T47D (cell line): ENCODE measurements around the gene MRC1.

ENCODE experiments used
- DNase-seq, 2 experiments: peaks; one replicate each; pipeline versions ENCODE4 v3.0.0 to v3.0.0-alpha.2; 2011 to 2012; ENCODE audit warnings: low read depth in 1 of 2, low spot score in 1 of 2
- JUND ChIP-seq: IDR thresholded peaks from 2 replicates; pipeline ENCODE4 v1.6.1; 2012; ENCODE audit warnings: low read depth
- in situ Hi-C: cut with HindIII; loops from 2 replicates; pipeline ENCODE4 v1.10.0; 2016; ENCODE audit warnings: low sequenced_read_pairs, low pct_unique_long_range_greater_than_20kb

Gene MRC1

GRCh38 chr10:17808971-17809841, at the start of gene MRC1:
Gene MRC1 (plus strand): TSS chr10:17809348. CDS start chr10:17809466, 118 bp downstream.
- TF ChIP-seq JUND: no peak
- no peak for DNase-seq
- in situ Hi-C loops: no loop called here

- no peak for DNase-seq
- in situ Hi-C loops: no loop called here
- TF ChIP-seq JUND: no peak
Observed at GRCh38 chr10:17764142-17764541, 45.0 kb upstream of the MRC1 start.

GRCh38 chr10:17765602-17766001, 43.5 kb upstream of the MRC1 start:
- in situ Hi-C loops: no loop called here
- TF ChIP-seq JUND: no peak
- DNase-seq: no peak

- no peak for DNase-seq
- no peak for TF ChIP-seq JUND
- in situ Hi-C loops: no loop called here
Observed at GRCh38 chr10:17766731-17767130, 42.4 kb upstream of the MRC1 start.

- TF ChIP-seq JUND: no peak
- DNase-seq: no peak
- in situ Hi-C loops: no loop called here
Observed at GRCh38 chr10:17768496-17768895, 40.7 kb upstream of the MRC1 start.

DNA sequence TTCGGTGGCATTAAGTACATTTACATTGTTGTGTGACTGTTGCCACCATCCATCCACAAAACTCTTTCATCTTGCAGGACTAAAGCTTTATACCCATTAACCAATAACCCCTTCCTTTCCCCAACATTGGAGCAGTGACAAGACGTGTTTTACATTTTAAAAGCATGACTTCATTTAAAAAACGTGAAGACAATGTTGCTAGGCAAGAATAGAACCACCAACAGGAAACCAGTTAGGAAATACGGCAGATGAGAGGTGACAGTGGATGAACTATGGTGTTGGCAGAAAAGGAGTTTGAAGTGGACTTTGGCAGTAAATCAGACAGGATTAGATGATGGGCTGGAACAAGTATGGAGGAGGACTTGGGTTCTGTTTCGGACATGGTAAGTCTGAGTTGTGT, 40.2 kb upstream of the MRC1 start:
- no peak for TF ChIP-seq JUND
- in situ Hi-C loops: no loop called here
- peak in 1 of 2 experiments; percentile 28 for DNase-seq

DNA sequence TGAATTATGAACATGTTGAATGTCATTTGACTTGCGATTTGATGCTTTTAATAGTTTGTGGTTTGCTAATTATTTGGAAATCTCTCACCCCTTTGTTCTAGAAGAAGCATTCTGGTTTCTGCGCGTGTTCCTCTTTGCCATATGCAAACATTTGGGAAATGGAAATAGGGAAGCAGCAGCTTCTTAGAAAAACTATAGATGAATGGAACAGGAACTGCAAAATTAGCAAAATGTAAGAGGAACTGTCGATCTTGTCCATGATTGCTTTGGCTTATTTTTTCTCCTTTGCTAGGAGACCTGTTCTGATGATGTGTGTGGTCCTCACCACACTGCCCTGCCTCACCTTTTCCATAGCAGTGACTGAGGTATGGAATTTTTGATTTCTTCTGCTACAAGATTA, 38.1 kb upstream of the MRC1 start:
- DNase-seq: no peak
- in situ Hi-C loops: no loop called here
- TF ChIP-seq JUND: no peak

DNA sequence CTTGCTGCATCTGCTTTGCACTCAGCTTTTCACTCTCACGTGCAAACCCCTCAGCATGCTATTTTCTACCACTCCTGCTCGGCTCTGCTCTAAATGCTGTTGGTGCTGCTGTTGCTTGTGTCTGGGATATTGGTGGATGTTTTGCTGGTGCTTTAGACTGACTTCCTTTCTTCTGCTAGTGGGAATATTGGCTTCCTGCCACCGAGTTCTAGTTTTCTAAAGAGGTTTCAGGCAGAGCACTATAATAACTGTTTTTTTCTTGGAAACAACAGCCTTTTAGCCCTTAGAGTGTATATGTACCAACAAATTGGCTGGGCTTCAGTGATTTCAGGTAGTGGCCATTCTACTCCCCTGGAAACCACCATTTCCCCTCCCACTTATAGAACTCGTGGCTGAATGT, 29.4 kb upstream of the MRC1 start:
- in situ Hi-C loops: no loop called here
- no peak for DNase-seq
- TF ChIP-seq JUND: no peak

DNA sequence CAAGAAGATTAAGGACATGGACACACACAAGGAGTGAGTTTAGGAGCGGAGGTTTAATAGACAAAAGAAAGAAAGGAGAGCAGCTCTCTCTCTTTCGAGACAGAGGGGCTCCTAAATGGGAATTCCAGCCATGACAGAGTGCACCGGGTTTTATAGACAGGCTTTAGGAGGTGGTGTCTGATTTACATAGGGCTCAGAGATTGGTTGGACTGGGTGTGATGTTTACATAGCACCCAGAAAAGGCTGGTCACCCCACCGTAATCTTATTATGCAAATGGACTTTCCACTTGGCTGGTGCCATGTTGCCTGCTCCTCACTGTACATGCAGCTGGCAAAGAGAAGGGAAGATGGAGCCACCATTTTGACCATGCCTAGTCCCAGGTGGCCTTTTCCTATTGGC, 28.4 kb upstream of the MRC1 start:
- no peak for TF ChIP-seq JUND
- in situ Hi-C loops: no loop called here
- DNase-seq: no peak

GRCh38 chr10:17781856-17782255, 27.3 kb upstream of the MRC1 start:
- in situ Hi-C loops: no loop called here
- TF ChIP-seq JUND: no peak
- no peak for DNase-seq

DNA sequence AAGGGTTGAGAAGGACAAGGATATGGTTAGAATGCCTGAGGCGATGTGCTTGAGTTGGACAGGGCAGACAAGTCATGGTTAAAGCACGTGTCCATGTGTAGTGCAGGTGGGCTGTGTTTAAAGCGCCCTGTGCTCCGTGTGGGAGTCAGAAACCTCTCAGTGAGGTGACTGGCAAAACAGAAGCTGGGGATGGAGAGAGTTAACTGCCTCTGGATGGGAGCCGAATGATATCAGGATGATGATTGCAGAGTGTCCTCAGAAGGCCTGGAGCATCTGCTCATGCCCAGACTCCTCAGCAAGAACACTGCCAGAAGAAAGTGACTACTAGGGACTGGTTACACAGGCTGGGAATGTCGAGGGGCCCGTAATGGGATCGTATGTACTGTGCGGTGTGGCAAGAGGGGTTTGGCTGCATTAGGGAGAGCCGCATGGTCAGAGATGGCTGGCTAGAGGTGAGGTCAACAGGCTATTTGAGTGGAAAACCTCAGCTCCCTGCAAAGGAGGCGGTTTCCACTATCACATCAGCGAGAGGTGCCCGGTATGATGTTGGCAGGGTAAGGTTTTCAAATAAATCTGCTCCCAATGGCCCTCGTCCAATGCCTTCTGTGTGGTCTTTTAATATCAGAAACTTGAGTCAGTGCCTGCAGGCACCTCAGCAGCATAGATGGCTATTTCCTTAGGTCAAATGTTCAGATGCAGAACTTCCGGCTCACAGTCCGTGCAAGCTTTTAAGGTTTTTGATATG, 26.1 kb upstream of the MRC1 start:
- in situ Hi-C loops: no loop called here
- TF ChIP-seq JUND: no peak
- DNase-seq: no peak

DNA sequence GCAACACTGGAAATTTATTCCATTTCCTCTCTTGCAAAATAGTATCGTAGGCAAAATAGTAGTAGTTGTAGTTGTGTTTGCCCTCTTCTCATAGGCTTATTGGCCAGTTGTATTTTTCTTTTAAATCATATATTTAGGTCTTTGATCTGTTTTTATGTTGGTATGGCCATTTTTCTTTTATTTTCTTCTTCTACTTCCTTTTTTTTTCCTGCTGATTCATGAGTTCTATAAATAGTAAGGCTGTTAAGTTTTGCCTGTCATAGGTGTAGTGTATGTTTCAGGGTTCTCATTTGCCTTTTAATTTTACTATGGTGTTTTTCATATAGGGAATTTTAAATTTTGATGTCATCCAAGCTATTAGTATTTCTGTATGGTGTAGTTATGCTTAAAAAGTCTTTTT, 25.4 kb upstream of the MRC1 start:
- DNase-seq: no peak
- TF ChIP-seq JUND: no peak
- in situ Hi-C loops: no loop called here

GRCh38 chr10:17784688-17785087, 24.5 kb upstream of the MRC1 start:
- in situ Hi-C loops: no loop called here
- no peak for DNase-seq

More at GRCh38 chr10:17784688-17785087, 24.5 kb upstream of the MRC1 start:
- TF ChIP-seq JUND: no peak
